Hepatocyte (in vitro differentiated cells): ENCODE results near the gene CDH4. TPM values are rescaled to one million over a fixed set of nuclear protein-coding genes. Genes with fewer than 3 reads are reported as not detected.

Experiments
- DNase-seq: peaks from one replicate; pipeline ENCODE4 v3.0.0-alpha.2; 2016; ENCODE audit warnings: low spot score
- H2AFZ ChIP-seq: fragments of 200-600 bp; sonication (generic); 2 replicates; pipeline ENCODE4 v1.6.0; 2016; ENCODE audit warnings: antibody characterized with exemption, mild to moderate bottlenecking
- H3K27ac ChIP-seq: fragments of 200-600 bp; sonication (generic); 2 replicates; pipeline ENCODE4 v1.5.1; 2016; ENCODE audit warnings: mild to moderate bottlenecking
- H3K27me3 ChIP-seq: fragments of 200-600 bp; sonication (generic); 2 replicates; pipeline ENCODE4 v1.6.1; 2016
- H3K36me3 ChIP-seq: fragments of 200-600 bp; sonication (generic); replicated peaks from 2 replicates; pipeline ENCODE4 v1.5.1; 2016; ENCODE audit warnings: low read depth; ENCODE audit not compliant: insufficient read depth
- H3K4me1 ChIP-seq: fragments of 200-600 bp; sonication (generic); 2 replicates; pipeline ENCODE4 v1.5.1; 2016; ENCODE audit warnings: mild to moderate bottlenecking, moderate library complexity; ENCODE audit not compliant: insufficient read depth
- H3K4me2 ChIP-seq: fragments of 200-600 bp; sonication (generic); 2 replicates; pipeline ENCODE4 v1.6.0; 2016
- H3K4me3 ChIP-seq: fragments of 200-600 bp; sonication (generic); 2 replicates; pipeline ENCODE4 v1.5.1; 2016; ENCODE audit warnings: mild to moderate bottlenecking
- H3K79me2 ChIP-seq: fragments of 200-600 bp; sonication (generic); 2 replicates; pipeline ENCODE4 v1.6.0; 2017; ENCODE audit warnings: mild to moderate bottlenecking
- H3K9me2 ChIP-seq: fragments of 200-600 bp; sonication (generic); replicated peaks from 2 replicates; pipeline ENCODE4 v1.6.0; 2017; ENCODE audit warnings: mild to moderate bottlenecking; ENCODE audit not compliant: insufficient read depth
- H3K9me3 ChIP-seq: fragments of 200-600 bp; sonication (generic); 2 replicates; pipeline ENCODE4 v1.5.1; 2016; ENCODE audit warnings: low read depth, mild to moderate bottlenecking
- H4K20me1 ChIP-seq: fragments of 200-600 bp; sonication (generic); 2 replicates; pipeline ENCODE4 v1.6.0; 2016; ENCODE audit warnings: mild to moderate bottlenecking; ENCODE audit not compliant: insufficient read depth, poor library complexity, severe bottlenecking
- CTCF ChIP-seq: fragments of 200-600 bp; sonication (generic); IDR thresholded peaks from 2 replicates; pipeline ENCODE4 v1.5.1; 2016; ENCODE audit warnings: antibody characterized with exemption, mild to moderate bottlenecking; ENCODE audit not compliant: poor library complexity
- EZH2 ChIP-seq: fragments of 200-600 bp; sonication (generic); IDR thresholded peaks from 2 replicates; pipeline ENCODE4 v1.6.1; 2016; ENCODE audit warnings: antibody characterized with exemption, mild to moderate bottlenecking, borderline replicate concordance
- EZH2phosphoT487 ChIP-seq: fragments of 200-600 bp; sonication (generic); IDR thresholded peaks from one replicate; pipeline ENCODE4 v1.6.1; 2018; ENCODE audit warnings: antibody characterized with exemption, mild to moderate bottlenecking, low read depth, moderate library complexity; ENCODE audit not compliant: unreplicated experiment, severe bottlenecking
- WGBS: methylation state at CpG from one replicate; pipeline ENCODE4 v1.1.6; 2016; ENCODE audit warnings: low lambda C conversion rate; ENCODE audit errors: missing lambda C conversion rate; 5-methylcytosine and 5-hydroxymethylcytosine counted together
- polyA plus RNA-seq: library from polyadenylated mRNA; unstranded; fragments of >200 nt; fragmentation: Nextera tagmentation; extraction: Ambion mirVana; gene quantifications from 2 replicates; pipeline ENCODE4 v1.2.1, GENCODE V29; 2016
- total RNA-seq: library from RNA; depleted of rRNA; stranded (reverse); fragments of >200 nt; gene quantifications from 2 replicates; pipeline ENCODE4 v1.2.3, GENCODE V29; 2014

CDH4 gene
- total and polyA plus RNA-seq, 2 experiments from 2014 or later, result 0.53 to 0.73 TPM

DNA sequence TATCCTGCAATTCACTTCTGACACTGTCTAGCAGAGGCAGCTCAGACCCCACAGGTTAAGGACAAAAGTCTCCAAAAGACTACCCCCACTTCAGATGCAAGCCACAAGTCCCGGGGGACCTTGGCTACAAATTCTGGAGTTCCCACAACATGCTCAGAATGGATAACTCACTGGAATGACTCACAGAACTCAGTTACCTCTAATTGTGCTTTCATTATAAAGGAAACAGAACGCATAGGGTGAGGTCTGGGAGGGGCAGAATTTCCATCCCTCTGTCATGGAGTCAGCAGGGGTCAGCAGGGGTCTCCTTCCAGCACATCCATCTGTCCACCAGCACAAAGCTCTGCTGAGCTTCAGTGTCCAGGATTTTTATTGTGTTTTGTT, 184.2 kb downstream of the CDH4 start:
- Histone ChIP-seq H3K4me3 (no peak overlapping the region), H3K36me3 (no peaks in the 10 kb centered on the region), H3K9me2 (no peaks in the 10 kb centered on the region), H3K27me3 (peaks cover 20% of the 10 kb centered on the region), H2AFZ (no peak overlapping the region), H3K9me3 (no peaks in the 10 kb centered on the region), H4K20me1 (no peaks in the 10 kb centered on the region), H3K27ac (no peak overlapping the region), H3K4me2 (no peak overlapping the region), H3K79me2 (no peaks in the 10 kb centered on the region), H3K4me1 (no peaks in the 10 kb centered on the region)
- DNase-seq, result no peak
- TF ChIP-seq EZH2, result no peak
- TF ChIP-seq CTCF, result no peak
- no peak for TF ChIP-seq EZH2phosphoT487
- WGBS, result 55% methylated on average over 2 of the region's 2 CpGs

- H3K79me2 ChIP-seq, result no peaks in the 10 kb centered on the region
- H3K4me2 ChIP-seq, result no peak overlapping the region
- no peak for DNase-seq
- H3K27ac ChIP-seq, result no peak overlapping the region
- H4K20me1 ChIP-seq, result no peaks in the 10 kb centered on the region
- peaks cover 17% of the 10 kb centered on the region for H3K27me3 ChIP-seq
- 40% methylated on average over 8 of the region's 8 CpGs for WGBS
- no peak overlapping the region for H2AFZ ChIP-seq
- no peaks in the 10 kb centered on the region for H3K9me2 ChIP-seq
- no peaks in the 10 kb centered on the region for H3K4me1 ChIP-seq
- no peak for TF ChIP-seq CTCF
- TF ChIP-seq EZH2phosphoT487, result no peak
- TF ChIP-seq EZH2, result no peak
- no peaks in the 10 kb centered on the region for H3K9me3 ChIP-seq
- no peaks in the 10 kb centered on the region for H3K36me3 ChIP-seq
- H3K4me3 ChIP-seq, result no peak overlapping the region
Observed at GRCh38 chr20:61436667-61437279, 184.7 kb downstream of the CDH4 start.

GRCh38 chr20:61437280-61438206, 185.5 kb downstream of the CDH4 start:
- no peak overlapping the region for H2AFZ ChIP-seq
- no peaks in the 10 kb centered on the region for H3K79me2 ChIP-seq
- DNase-seq, result no peak
- H3K27me3 ChIP-seq, result peaks cover 11% of the 10 kb centered on the region
- no peaks in the 10 kb centered on the region for H3K9me3 ChIP-seq
- no peak overlapping the region for H3K4me2 ChIP-seq
- H4K20me1 ChIP-seq, result no peaks in the 10 kb centered on the region
- no peaks in the 10 kb centered on the region for H3K4me1 ChIP-seq
- H3K36me3 ChIP-seq, result no peaks in the 10 kb centered on the region
- WGBS, result 46% methylated on average over 28 of the region's 28 CpGs
- H3K4me3 ChIP-seq, result no peak overlapping the region
- H3K27ac ChIP-seq, result no peak overlapping the region
- no peaks in the 10 kb centered on the region for H3K9me2 ChIP-seq
- TF ChIP-seq EZH2phosphoT487 (no peak), EZH2 (no peak), CTCF (no peak)
